Lung (tissue), 12 donors: ENCODE measurements around the gene DNAAF5. TPM values are rescaled to one million over a fixed set of nuclear protein-coding genes. Genes with fewer than 3 reads are reported as not detected.

Source experiments
- ATAC-seq: fragments of 200-7000 bp; cut with Tn5 transposase; one replicate; pipeline ENCODE4 v1.9.1; 2020; ENCODE audit warnings: moderate number of reproducible peaks; ENCODE audit not compliant: insufficient read depth, low FRiP score
- DNase-seq, 3 donors: peaks; one replicate each; pipeline ENCODE4 v3.0.0-alpha.2; 2013 to 2017
- H3K27ac ChIP-seq, 2 donors: one replicate each; pipeline ENCODE4 v1.5.1; 2013; ENCODE audit warnings: mild to moderate bottlenecking in 2 of 2, moderate library complexity in 2 of 2, control low read depth in 1 of 2, inconsistent platforms in 1 of 2, low read depth in 1 of 2, low read length in 1 of 2
- H3K27me3 ChIP-seq, 3 donors: one replicate each; pipeline ENCODE4 v1.5.1; 2013; ENCODE audit warnings: low read length in 2 of 3; ENCODE audit not compliant: control insufficient read depth in 3 of 3, insufficient read depth in 3 of 3
- H3K36me3 ChIP-seq, 4 donors: one replicate each; pipeline ENCODE4 v1.5.1; 2013; ENCODE audit warnings: low read length in 4 of 4, mild to moderate bottlenecking in 1 of 4, moderate library complexity in 1 of 4; ENCODE audit not compliant: control insufficient read depth in 4 of 4, insufficient read depth in 4 of 4
- H3K4me1 ChIP-seq, 5 donors: one replicate each; pipeline ENCODE4 v1.5.1; 2013; ENCODE audit warnings: low read length in 5 of 5, mild to moderate bottlenecking in 2 of 5, moderate library complexity in 1 of 5; ENCODE audit not compliant: control insufficient read depth in 5 of 5, insufficient read depth in 5 of 5
- H3K4me3 ChIP-seq: one replicate; pipeline ENCODE4 v1.5.1; 2013; ENCODE audit warnings: mild to moderate bottlenecking, control low read depth, moderate library complexity
- H3K9ac ChIP-seq, 2 donors: one replicate each; pipeline ENCODE4 v1.5.1; 2013; ENCODE audit warnings: low read length in 2 of 2, control low read depth in 1 of 2; ENCODE audit not compliant: insufficient read depth in 1 of 2
- H3K9me3 ChIP-seq, 4 donors: one replicate each; pipeline ENCODE4 v1.5.1; 2013; ENCODE audit warnings: low read length in 3 of 4, mild to moderate bottlenecking in 1 of 4, moderate library complexity in 1 of 4; ENCODE audit not compliant: control insufficient read depth in 4 of 4, insufficient read depth in 3 of 4
- CTCF ChIP-seq: IDR thresholded peaks from 2 replicates; pipeline ENCODE4 v1.5.1; 2012; ENCODE audit warnings: mild to moderate bottlenecking; ENCODE audit errors: control extremely low read depth, extremely low read depth
- WGBS, 2 donors: extraction: QIAGEN DNeasy Blood & Tissue Kit; methylation state at CpG; one replicate each; pipeline ENCODE4 v1.1.7; 2013; 5-methylcytosine and 5-hydroxymethylcytosine counted together
- polyA plus RNA-seq, 2 donors: library from polyadenylated mRNA; stranded (reverse); fragments of 200-250 nt; gene quantifications; one replicate each; pipeline ENCODE4 v1.2.1, GENCODE V29; 2013
- total RNA-seq, 2 donors: library from RNA; depleted of rRNA in 1 of 2; stranded (reverse); fragments of >200 nt in 1 of 2; gene quantifications; one replicate each; pipeline ENCODE4 v1.2.1, GENCODE V29; 2014 to 2021
- donor health status: control.
- donor health status: control.
- donor health status: Bipolar disorder and iron deficiency.
- donor health status: healthy.
- donor health status: DM: yes; HTN: yes; CAD: no.

Gene DNAAF5
- total and polyA plus RNA-seq, 4 donors = 10.2 to 30.2 (median 18.6) TPM

GRCh38 chr7:691361-692045 is 35.0 kb upstream of the DNAAF5 start:
- Histone ChIP-seq H3K27ac (no peak overlapping the region), H3K4me1 (no peaks in the 10 kb centered on the region), H3K4me3 (no peak overlapping the region), H3K36me3 (peaks cover 0 to 14% (median 1%) of the 10 kb centered on the region in 4 donors), H3K9ac (no peak overlapping the region), H3K9me3 (peaks cover 0 to 9% (median 3%) of the 10 kb centered on the region in 4 donors), H3K27me3 (no peaks in the 10 kb centered on the region)
- TF ChIP-seq CTCF = no peak
- ATAC-seq (no peak), DNase-seq (no peak)
- WGBS, 2 donors = 93 to 97% methylated on average over 25 of the region's 25 CpGs

GRCh38 chr7:693280-693679 is 33.2 kb upstream of the DNAAF5 start:
- peaks cover 0 to 14% (median 1%) of the 10 kb centered on the region in 4 donors for H3K36me3 ChIP-seq
- DNase-seq (no peak), ATAC-seq (no peak)
- H3K9ac ChIP-seq = no peak overlapping the region
- H3K9me3 ChIP-seq = peaks cover 0 to 8% (median 2%) of the 10 kb centered on the region in 4 donors
- H3K4me3 ChIP-seq = no peak overlapping the region
- H3K27ac ChIP-seq = no peak overlapping the region
- TF ChIP-seq CTCF = no peak
- WGBS, 2 donors = 92 to 94% methylated on average over 22 of the region's 22 CpGs
- no peaks in the 10 kb centered on the region for H3K27me3 ChIP-seq
- H3K4me1 ChIP-seq = peaks cover 0 to 9% (median 0%) of the 10 kb centered on the region in 5 donors

GRCh38 chr7:696426-696811 is 30.1 kb upstream of the DNAAF5 start:
- no peaks in the 10 kb centered on the region for H3K27me3 ChIP-seq
- H3K27ac ChIP-seq = peak overlapping the region in 1 of 2 donors; percentile 55
- TF ChIP-seq CTCF = no peak
- H3K4me1 ChIP-seq = peaks cover 0 to 19% (median 0%) of the 10 kb centered on the region in 5 donors
- no peak overlapping the region for H3K4me3 ChIP-seq
- H3K36me3 ChIP-seq = peaks cover 0 to 1% (median 0%) of the 10 kb centered on the region in 4 donors
- 90 to 94% methylated on average over 9 of the region's 9 CpGs for WGBS, 2 donors
- no peak for ATAC-seq
- no peak overlapping the region for H3K9ac ChIP-seq
- peaks cover 0 to 3% (median under 1%) of the 10 kb centered on the region in 4 donors for H3K9me3 ChIP-seq
- DNase-seq = no peak
